Activated naive CD8-positive, alpha-beta T cell treated with anti-CD3 and anti-CD28 coated beads, Interleukin-2, amount 10 ng/mL, durations not matched to agents 7 days and 5 days (primary cell): ENCODE measurements around the gene KRT37. TPM values are rescaled to one million over a fixed set of nuclear protein-coding genes. Genes with fewer than 3 reads are reported as not detected.
"Not testable (repeated sequence)": the region's sequence is repeated elsewhere in the genome, so short reads cannot be mapped to it uniquely, and the experiment has no call there.

Experiments used
- ATAC-seq: fragments of 150-1000 bp; cut with Tn5 transposase; one replicate; pipeline ENCODE4 v1.10.0; 2021; ENCODE audit warnings: low read depth, moderate library complexity
- POLR2A ChIA-PET: fragments of 350-600 bp; sonication (Branson Sonifier 250); formaldehyde crosslinking; loops from one replicate; lab custom pipeline; 2021; ENCODE audit warnings: antibody characterized with exemption; lab: Charles Lee
- DNase-seq: peaks from one replicate; pipeline ENCODE4 v3.0.0; 2021
- H3K27ac Mint-ChIP-seq: one replicate; pipeline ENCODE4 v1.8.0; 2022; ENCODE audit warnings: mild to moderate bottlenecking, mixed read lengths
- H3K27me3 Mint-ChIP-seq: one replicate; pipeline ENCODE4 v1.8.0; 2022; ENCODE audit warnings: mild to moderate bottlenecking, moderate library complexity, mixed read lengths
- H3K36me3 Mint-ChIP-seq: one replicate; pipeline ENCODE4 v1.8.0; 2021; ENCODE audit warnings: mild to moderate bottlenecking, mixed read lengths
- H3K4me1 Mint-ChIP-seq: one replicate; pipeline ENCODE4 v1.8.0; 2021; ENCODE audit warnings: mixed read lengths
- H3K4me3 Mint-ChIP-seq: one replicate; pipeline ENCODE4 v1.8.0; 2022; ENCODE audit warnings: mild to moderate bottlenecking, moderate library complexity, mixed read lengths
- H3K9me3 Mint-ChIP-seq: one replicate; pipeline ENCODE4 v1.8.0; 2021; ENCODE audit warnings: mixed read lengths
- total RNA-seq, 2 experiments: library from RNA; stranded (reverse); gene quantifications; one replicate each; pipeline ENCODE4 v1.2.3, GENCODE V29; 2021

The KRT37 gene
- total RNA-seq, 2 experiments from 2014 or later = not detected

DNA sequence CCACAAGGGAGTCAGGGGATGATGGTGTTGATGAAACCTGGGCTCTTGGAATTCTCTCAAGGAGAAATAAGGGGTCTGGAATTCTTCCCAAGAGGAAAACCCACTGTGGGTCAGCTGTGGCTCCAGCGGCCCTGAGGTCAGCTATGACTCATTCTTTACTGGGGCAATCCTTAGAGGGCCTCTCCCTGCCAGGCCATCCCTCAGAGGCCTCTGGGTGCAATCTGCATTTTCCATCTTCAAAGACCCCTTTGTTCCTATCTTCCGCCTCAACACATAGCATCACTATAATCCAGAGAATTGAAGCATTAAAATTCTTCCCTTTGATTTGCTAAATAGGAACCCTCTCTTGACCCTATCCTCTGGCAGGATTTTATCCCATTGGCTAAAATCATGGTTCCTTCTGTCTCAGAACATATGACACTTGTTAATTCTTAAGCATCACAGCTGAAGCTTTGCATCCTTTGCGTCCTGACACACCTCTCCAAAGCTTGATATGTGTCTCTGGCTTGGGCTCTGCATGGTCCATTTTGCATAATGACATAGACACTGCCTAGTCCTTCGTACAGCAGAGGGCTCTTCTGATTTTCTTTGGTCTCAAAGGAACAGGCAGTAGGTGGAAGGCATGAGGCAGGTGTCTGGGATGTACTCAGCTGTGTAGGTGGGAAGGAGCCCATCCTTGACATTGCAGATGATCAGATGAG, 4.4 kb upstream of the KRT37 start:
- POLR2A ChIA-PET = no interaction called here
- ATAC-seq (no peak), DNase-seq (no peak)
- Mint-ChIP-seq H3K4me1 (no peaks in the 10 kb centered on the region), H3K4me3 (no peak overlapping the region), H3K27me3 (peaks cover 3% of the 10 kb centered on the region), H3K27ac (no peak overlapping the region), H3K36me3 (no peaks in the 10 kb centered on the region), H3K9me3 (no peaks in the 10 kb centered on the region)

DNA sequence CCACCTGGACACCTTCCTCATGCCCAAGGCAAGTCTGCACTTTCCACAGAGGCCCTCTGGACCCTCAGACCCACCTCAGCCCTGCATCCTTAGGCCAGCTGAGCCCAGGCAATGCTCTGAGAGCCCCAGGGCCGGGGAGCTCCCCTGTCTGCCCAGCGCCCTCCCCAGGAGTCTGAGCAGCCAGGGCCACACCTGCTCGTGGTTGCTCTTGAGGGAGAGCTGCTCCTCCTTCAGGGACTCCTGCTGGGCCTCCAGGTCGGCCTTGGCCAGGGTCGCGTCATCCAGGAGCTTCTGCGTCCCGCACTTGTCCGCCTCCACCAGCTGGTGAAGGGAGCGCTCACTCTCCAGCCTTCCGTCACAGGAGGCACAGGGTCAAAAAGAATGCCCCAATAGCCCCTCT, 1.8 kb downstream of the KRT37 start:
- H3K27me3 Mint-ChIP-seq, H3K36me3 Mint-ChIP-seq, H3K4me1 Mint-ChIP-seq, H3K4me3 Mint-ChIP-seq, POLR2A ChIA-PET, DNase-seq, H3K27ac Mint-ChIP-seq, H3K9me3 Mint-ChIP-seq, ATAC-seq: not testable (repeated sequence)

DNA sequence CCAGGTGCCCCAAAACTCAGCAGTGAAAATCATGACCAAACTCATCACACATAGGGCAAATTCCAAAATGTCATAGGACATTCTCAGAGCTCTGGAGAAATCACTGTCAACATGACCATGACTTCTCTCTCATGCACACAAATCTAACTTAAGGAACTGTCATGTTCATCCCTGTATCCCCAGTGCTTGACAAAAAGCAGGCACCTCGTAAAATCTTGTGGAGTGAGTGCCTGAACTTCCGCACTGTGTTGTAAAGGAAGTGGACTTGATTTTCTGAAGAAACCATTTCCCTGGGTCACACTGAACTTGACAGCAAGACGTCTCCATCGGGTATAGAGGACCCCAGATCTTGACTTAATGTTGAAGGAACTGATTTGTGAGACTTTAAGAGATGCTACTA, 2.8 kb downstream of the KRT37 start:
- DNase-seq = no peak
- Mint-ChIP-seq H3K27ac (no peak overlapping the region), H3K4me3 (no peak overlapping the region), H3K36me3 (no peaks in the 10 kb centered on the region), H3K9me3 (no peaks in the 10 kb centered on the region), H3K27me3 (no peaks in the 10 kb centered on the region), H3K4me1 (no peaks in the 10 kb centered on the region)
- ATAC-seq = no peak
- POLR2A ChIA-PET = no interaction called here

DNA sequence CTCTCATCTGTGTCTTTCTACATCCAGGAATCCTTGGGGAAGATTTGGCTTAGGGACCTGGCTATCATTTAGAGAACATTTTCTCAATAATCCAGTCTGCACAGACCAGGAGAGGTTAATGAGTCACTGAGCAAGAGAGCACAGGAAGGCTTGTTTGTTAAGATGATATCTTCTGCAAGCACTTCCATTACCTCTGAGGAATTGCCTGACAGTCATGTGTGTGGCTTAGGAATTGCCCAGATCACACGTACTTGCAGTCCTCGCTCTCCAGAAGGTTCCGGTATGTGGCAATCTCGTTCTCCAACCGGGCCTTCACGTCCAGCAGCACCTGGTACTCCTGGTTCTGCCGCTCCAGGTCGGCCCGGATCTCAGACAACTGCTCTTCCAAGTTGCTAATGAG, 3.3 kb downstream of the KRT37 start:
- no peaks in the 10 kb centered on the region for H3K4me1 Mint-ChIP-seq
- H3K36me3 Mint-ChIP-seq = no peaks in the 10 kb centered on the region
- H3K27ac Mint-ChIP-seq = no peak overlapping the region
- ATAC-seq (no peak), DNase-seq (no peak)
- POLR2A ChIA-PET = no interaction called here
- H3K27me3 Mint-ChIP-seq = no peaks in the 10 kb centered on the region
- H3K4me3 Mint-ChIP-seq = no peak overlapping the region
- H3K9me3 Mint-ChIP-seq = no peaks in the 10 kb centered on the region

DNA sequence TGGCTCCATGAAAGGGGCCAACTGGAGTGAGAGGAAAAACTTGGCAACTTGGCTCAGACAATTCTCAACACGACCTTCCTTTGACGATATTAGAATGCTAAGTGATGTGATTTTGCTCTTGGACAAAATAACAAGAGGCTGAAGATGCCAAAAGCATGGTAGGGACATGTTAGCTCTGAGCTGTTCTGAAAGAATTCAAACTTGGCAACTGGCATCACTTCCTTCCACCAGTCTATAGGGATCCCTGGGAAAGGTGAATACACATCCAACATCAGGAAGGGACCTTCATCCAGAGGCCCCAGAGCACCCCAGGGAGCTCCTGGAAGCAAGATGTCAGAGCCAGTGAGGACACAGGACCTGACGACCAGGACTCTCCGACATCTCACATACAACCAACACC, 4.3 kb downstream of the KRT37 start:
- H3K4me3 Mint-ChIP-seq = no peak overlapping the region
- no peak overlapping the region for H3K27ac Mint-ChIP-seq
- H3K4me1 Mint-ChIP-seq = no peaks in the 10 kb centered on the region
- no peaks in the 10 kb centered on the region for H3K27me3 Mint-ChIP-seq
- no peaks in the 10 kb centered on the region for H3K9me3 Mint-ChIP-seq
- no peak for ATAC-seq
- POLR2A ChIA-PET = no interaction called here
- no peaks in the 10 kb centered on the region for H3K36me3 Mint-ChIP-seq
- DNase-seq = no peak

DNA sequence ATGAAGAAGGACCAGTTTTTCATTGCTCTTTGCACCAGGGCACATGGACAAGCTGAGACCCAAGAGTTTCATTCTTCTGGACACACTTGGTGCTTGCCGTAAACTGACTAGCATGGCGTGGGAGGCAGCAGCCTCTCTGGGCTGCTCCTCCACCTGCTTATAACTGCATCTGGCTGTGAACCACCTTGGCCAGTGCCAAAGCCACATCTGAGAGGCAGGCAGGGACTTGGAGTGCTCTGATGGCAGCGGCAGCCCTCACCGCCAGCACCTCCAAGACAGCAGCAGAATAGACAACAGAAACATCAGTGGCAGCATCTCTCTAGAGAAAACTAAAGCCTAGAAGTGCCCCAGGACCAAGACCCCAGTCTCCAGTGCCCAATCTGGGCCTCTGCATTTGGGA, 4.7 kb downstream of the KRT37 start:
- ATAC-seq (no peak), DNase-seq (no peak)
- no peaks in the 10 kb centered on the region for H3K9me3 Mint-ChIP-seq
- H3K4me1 Mint-ChIP-seq = no peaks in the 10 kb centered on the region
- H3K36me3 Mint-ChIP-seq = no peaks in the 10 kb centered on the region
- H3K27ac Mint-ChIP-seq = no peak overlapping the region
- POLR2A ChIA-PET = no interaction called here
- no peak overlapping the region for H3K4me3 Mint-ChIP-seq
- no peaks in the 10 kb centered on the region for H3K27me3 Mint-ChIP-seq

DNA sequence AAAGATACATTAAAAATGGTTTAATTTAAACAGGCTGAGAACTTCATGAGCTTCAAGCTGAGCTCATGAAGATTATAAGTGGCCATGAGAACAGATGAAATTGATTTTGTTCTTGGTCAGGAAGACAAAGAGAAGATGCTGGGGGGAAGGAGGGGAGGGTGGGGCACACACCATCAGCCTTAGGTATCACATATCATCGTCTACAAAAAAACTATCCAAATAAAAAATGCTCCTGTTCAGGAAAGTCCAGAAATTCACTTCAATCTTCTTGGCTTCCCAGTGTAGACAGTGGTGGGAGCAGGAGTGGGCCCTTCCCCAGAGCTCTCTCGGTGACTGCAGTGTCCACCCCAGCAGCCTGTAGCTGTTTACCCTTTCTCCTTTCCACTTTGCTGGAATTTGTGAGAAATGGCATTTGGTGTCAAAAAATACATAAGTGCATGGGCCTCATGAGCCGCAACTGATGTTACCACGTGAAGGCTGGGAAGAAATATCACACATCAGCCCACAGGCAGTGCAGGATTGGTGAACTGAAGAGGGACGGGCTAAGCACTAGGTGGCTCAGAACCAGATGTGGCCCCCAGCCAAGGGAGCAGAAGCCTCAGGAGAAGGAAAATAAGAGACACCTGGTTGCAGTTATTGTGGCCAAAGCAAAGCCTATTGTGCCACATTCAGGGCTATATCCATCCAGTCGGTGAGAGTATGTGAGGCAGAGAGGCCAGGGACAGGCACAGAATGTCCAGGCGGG, 6.1 kb downstream of the KRT37 start:
- Mint-ChIP-seq H3K4me3 (no peak overlapping the region), H3K9me3 (no peaks in the 10 kb centered on the region), H3K27me3 (no peaks in the 10 kb centered on the region), H3K36me3 (no peaks in the 10 kb centered on the region), H3K27ac (no peak overlapping the region), H3K4me1 (no peaks in the 10 kb centered on the region)
- no peak for ATAC-seq
- POLR2A ChIA-PET = no interaction called here
- no peak for DNase-seq

DNA sequence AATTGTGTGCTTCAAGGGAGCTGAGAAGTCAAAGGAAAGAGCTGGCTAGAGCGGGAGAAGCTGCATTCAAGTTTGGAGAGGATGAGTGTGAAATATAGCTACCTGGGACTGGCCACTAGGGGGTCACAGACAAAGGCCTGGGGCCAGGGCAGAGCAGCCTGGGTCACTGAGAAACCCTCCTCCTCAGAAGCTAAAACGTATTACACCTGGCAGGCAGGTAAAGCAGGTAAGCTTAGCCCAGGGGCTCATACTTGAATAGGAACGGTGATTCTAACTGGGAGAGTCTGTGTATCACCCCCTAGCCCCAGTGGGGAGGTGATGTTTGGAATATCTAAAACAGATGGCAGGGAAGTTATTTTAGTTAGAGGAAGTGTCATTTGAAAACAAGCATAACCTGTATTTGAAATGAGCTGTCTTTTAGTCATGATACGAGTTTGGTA, 6.8 kb downstream of the KRT37 start:
- DNase-seq (no peak), ATAC-seq (no peak)
- Mint-ChIP-seq H3K27ac (no peak overlapping the region), H3K27me3 (no peaks in the 10 kb centered on the region), H3K36me3 (no peaks in the 10 kb centered on the region), H3K9me3 (no peaks in the 10 kb centered on the region), H3K4me3 (no peak overlapping the region), H3K4me1 (no peaks in the 10 kb centered on the region)
- POLR2A ChIA-PET = no interaction called here

DNA sequence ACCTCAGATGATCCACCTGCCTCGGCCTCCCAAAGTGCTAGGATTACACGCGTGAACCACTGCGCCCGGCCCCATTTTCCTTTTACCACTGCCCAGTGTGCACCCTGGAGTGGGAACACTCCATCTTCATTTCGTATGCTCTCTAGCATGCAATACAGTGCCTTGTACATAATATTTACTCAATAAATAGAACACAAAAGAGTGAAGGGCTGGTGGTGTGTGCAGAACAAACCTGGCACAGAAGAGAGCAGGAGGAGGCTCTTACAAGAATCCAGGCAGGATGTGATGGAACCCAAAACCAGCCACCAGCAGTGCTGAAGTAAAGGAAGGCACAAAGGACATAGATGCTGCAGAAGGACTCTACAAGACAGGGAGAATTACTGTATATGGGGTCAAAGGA, 7.3 kb downstream of the KRT37 start:
- Mint-ChIP-seq H3K4me3 (no peak overlapping the region), H3K27me3 (peaks cover under 1% of the 10 kb centered on the region), H3K36me3 (no peaks in the 10 kb centered on the region), H3K27ac (no peak overlapping the region), H3K9me3 (no peaks in the 10 kb centered on the region), H3K4me1 (no peaks in the 10 kb centered on the region)
- DNase-seq (no peak), ATAC-seq (no peak)
- POLR2A ChIA-PET = no interaction called here

DNA sequence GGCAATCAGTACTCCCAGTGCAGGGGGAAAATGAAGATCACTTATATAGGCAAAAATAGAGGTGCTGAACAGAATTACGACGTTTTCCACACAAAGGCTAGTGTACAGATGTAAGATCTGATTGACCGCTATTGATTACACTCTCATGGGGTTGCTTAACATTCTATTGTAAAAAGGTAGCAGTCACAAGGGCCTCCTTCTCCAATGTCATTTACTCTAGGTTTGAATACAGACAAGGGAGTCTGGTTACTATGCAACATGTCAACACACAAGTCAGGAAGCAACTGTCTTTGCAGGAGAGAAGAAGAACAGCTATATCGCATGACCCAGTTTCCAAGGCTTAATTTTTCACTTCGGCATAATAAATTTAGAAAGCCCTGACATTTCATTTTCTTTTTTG, 7.9 kb downstream of the KRT37 start:
- no peaks in the 10 kb centered on the region for H3K36me3 Mint-ChIP-seq
- peaks cover 3% of the 10 kb centered on the region for H3K27me3 Mint-ChIP-seq
- H3K27ac Mint-ChIP-seq = no peak overlapping the region
- DNase-seq (no peak), ATAC-seq (no peak)
- peaks cover 2% of the 10 kb centered on the region for H3K9me3 Mint-ChIP-seq
- no peaks in the 10 kb centered on the region for H3K4me1 Mint-ChIP-seq
- no peak overlapping the region for H3K4me3 Mint-ChIP-seq
- POLR2A ChIA-PET = no interaction called here

DNA sequence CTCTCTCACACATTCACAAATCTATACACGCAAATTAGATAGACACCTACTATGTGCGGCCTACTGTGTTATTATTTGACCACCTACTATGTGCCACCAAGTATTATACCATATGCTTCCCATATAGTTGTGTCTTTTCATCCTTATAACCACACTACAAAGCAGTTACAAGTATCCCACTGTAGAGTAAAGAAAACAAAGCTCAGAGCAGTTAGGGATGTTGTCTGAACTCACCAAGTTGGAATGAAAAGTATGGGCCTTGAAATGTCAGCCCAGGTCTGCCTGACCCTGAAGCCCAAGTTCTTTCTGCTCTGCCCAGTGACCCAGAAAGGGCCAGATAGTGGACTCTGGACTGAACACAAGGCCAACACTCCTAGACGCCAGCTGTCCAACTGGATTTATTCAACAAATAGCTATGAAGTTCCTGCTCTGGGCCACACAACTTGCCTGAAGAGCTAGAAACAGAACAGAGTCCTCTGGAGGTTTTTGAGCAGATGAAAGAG, 8.5 kb downstream of the KRT37 start:
- H3K27me3 Mint-ChIP-seq = peaks cover 3% of the 10 kb centered on the region

DNA sequence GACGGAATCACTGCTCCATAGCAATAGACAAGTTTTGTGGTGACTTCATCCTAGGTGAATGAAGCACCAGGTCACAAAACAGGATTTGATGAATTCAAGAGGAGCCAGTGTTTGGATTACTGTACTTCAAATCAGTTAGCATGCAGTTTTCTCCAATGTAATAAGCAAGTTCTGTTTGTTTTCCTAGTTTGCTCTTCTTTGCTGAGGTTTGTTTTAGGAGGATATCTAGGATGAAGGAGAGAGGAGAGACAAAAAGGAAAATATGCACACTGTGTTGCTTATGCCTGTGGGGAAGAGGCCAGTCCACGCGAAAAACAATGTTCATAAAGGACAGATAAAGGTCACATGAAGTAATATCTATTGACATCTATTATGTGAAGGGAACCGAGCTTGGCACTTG, 9.0 kb downstream of the KRT37 start:
- Mint-ChIP-seq H3K9me3 (peaks cover 2% of the 10 kb centered on the region), H3K27me3 (peaks cover 3% of the 10 kb centered on the region), H3K4me1 (no peaks in the 10 kb centered on the region), H3K36me3 (no peaks in the 10 kb centered on the region), H3K4me3 (no peak overlapping the region), H3K27ac (no peak overlapping the region)
- DNase-seq (no peak), ATAC-seq (no peak)
- POLR2A ChIA-PET = no interaction called here

More for the DNA sequence above, 8.5 kb downstream of the KRT37 start:
- Mint-ChIP-seq H3K27ac (no peak overlapping the region), H3K9me3 (peaks cover 2% of the 10 kb centered on the region), H3K4me1 (no peaks in the 10 kb centered on the region), H3K36me3 (no peaks in the 10 kb centered on the region), H3K4me3 (no peak overlapping the region)
- ATAC-seq (no peak), DNase-seq (no peak)
- POLR2A ChIA-PET = no interaction called here

DNA sequence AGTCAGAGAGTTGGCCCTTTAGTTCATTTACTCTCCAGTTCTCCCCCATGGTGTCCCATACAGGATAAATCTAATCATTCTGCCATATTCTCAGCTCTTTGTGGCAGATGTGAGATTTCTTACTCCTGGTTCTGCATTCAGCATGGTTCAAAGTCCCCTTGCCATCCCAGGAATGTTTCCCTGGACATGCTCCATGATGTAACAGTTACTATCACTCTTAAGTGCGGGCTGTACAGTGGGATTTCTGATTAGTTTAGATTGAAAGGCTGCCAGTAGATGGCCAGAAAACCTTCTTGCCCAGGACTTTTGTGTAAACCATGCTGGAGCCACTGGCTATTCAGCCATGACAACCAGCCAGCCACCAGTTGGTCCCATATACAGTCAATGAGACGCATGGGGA, 10.4 kb downstream of the KRT37 start:
- Mint-ChIP-seq H3K27me3 (peaks cover 3% of the 10 kb centered on the region), H3K36me3 (no peaks in the 10 kb centered on the region), H3K4me3 (no peak overlapping the region), H3K27ac (no peak overlapping the region), H3K4me1 (peaks cover 9% of the 10 kb centered on the region), H3K9me3 (peaks cover 2% of the 10 kb centered on the region)
- POLR2A ChIA-PET = no interaction called here
- DNase-seq (no peak), ATAC-seq (no peak)

DNA sequence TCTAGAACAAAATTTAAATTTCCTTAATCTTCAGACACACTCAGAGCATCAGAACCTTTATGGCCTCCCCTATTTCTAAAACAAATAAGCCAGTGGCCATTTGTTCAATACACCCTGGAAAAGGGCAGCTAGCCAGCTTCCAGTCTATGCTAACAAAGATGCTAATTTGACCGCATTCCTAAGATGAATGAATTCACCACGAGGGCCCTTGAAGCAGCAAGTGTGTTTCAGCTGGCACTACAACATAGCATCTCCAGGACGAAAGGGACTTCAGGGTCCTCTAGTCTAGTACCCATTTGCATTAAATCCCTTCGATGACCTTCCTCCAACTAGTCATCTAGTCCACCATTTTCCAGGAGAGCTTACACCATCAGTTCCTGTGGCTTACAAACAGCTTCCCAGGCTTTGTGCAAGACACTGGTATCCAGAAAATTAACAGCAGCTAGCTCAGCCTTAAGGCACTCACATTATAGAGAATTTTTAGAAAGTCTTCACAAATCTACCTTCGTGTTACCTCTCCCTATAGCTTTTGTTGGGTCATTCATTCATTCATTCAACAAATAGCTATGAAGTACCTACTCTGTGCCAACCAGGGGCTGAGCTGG, 10.9 kb downstream of the KRT37 start:
- POLR2A ChIA-PET = no interaction called here
- Mint-ChIP-seq H3K9me3 (peaks cover 2% of the 10 kb centered on the region), H3K4me1 (peaks cover 11% of the 10 kb centered on the region), H3K27me3 (peaks cover 3% of the 10 kb centered on the region), H3K27ac (no peak overlapping the region), H3K36me3 (no peaks in the 10 kb centered on the region), H3K4me3 (no peak overlapping the region)
- DNase-seq (no peak), ATAC-seq (no peak)
